Cardiac ventricle fibroblast (primary cell): ENCODE results near the gene COMMD7. TPM values are rescaled to one million over a fixed set of nuclear protein-coding genes. Genes with fewer than 3 reads are reported as not detected.

Experiments used
- total RNA-seq: library from RNA; depleted of rRNA; stranded (reverse); fragments of >200 nt; gene quantifications from 2 replicates; pipeline ENCODE4 v1.2.3, GENCODE V29; 2015

The COMMD7 gene
- total RNA-seq: 10.7 and 11.8 TPM in 2 replicates

DNA sequence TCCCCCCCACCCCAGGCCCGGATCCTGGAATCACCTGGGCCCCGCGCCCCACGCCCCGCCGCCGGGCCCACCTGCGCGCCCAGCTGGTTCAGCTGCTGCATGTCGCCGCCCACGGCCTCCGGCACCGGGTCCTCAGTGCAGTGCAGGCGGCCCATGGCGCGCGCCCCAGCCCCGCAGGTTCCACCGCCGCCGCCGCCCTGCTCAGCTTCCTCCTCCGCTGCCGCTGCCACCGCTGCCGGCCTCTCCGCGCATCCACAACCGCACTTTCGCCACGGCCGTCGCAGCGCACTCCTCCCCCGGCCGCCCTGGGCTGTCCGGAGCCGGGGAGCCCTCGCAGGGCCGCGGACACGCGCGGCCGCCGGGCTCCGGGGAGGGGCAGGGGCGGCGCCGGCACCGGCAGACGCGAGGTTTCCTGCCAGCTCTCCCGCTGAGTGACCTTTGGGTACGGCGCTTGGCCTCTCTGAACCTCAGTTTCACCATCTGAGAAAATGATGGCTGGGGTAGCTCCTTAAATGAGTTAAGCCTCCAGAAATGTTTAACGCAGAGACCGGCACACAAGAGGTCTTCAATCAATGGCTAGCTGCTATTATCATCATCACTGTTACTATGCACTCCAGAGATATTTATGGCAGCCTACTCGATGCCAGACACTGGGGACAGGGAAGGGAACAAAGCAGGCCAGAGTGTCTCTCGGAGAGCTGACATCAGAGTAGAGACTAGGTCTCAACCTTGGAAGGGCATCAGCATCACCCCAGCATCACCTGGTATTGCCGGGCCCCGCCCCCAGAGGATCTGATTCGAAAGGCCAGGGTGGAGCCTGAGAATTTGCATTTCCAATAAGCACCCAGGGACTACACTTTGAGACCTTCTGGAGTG, at the start of gene COMMD7:
COMMD7 (minus strand) TSS at position 231 of the 876 bp plus-strand sequence; CDS start at position 155, 76 bp downstream.

DNA sequence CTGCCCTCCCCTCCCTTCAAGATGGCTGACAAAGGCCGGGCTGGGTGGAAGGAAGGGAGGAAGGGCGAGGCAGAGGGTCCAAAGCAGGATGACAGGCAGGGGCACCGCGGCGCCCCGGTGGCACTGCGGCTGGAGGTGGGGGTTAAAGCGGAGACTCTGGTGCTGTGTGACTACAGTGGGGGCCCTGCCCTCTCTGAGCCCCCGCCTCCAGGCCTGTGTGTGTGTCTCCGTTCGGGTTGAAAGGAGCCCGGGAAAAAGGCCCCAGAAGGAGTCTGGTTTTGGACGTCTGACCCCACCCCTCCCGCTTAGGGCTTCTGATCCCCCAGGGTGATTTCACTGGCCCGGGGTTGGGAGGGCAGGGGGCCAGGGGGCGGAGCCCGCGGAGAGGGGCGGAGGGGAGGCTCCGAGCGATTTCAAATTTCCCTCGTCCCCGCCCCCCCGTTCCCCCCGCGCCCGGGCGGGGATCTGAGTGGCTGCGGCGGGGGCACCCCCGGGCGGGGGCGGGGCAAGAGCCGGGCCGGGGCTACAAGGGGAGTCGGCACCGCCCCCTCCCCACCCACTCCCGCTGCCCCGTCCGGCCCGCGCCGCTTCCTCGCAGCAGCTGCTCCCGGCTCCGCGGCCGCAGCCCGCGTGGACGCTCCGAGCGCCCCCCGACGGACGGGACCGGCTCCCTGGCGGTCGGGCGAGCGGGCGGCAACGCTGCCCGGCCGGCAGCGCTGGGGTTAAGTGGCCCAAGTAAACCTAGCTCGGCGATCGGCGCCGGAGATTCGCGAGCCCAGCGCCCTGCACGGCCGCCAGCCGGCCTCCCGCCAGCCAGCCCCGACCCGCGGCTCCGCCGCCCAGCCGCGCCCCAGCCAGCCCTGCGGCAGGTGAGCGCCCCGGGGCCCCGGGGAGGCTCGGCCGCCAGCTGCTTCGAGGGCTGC, 18.8 kb upstream of the COMMD7 start, which contains the start of gene DNMT3B:
DNMT3B (plus strand) TSS at position 555 of the 923 bp plus-strand sequence. CDS start 17,939 bp downstream, outside the sequence.

Other genes starting within 250 kb of the COMMD7 start
- 5.2 and 5.5 TPM in 2 replicates for gene NOL4L, start 158.1 kb downstream of the COMMD7 start, total RNA-seq
- not detected in 2 replicates for gene C20orf203, start 69.5 kb downstream of the COMMD7 start, total RNA-seq
- 0.37 and 1.3 TPM in 2 replicates for gene DNMT3B, start 18.9 kb upstream of the COMMD7 start, total RNA-seq
- gene MAPRE1, start 76.5 kb upstream of the COMMD7 start, total RNA-seq: 38.9 and 42.3 TPM in 2 replicates
- gene EFCAB8, start 115.5 kb upstream of the COMMD7 start, total RNA-seq: not detected in 2 replicates